Activated B cell treated with CpG ODN at 0.5 μM for 24 hours (primary cell): Measurements from ENCODE around the gene NGLY1. TPM values are rescaled to one million over a fixed set of nuclear protein-coding genes. Genes with fewer than 3 reads are reported as not detected.

Experiments used
- ATAC-seq: fragments of 200-7000 bp; cut with Tn5 transposase; one replicate; pipeline ENCODE4 v1.10.0; 2021; ENCODE audit warnings: low read depth, mild to moderate bottlenecking, moderate library complexity
- CTCF ChIA-PET: fragments of 350-600 bp; sonication (Branson Sonifier 250); formaldehyde crosslinking; loops from one replicate; lab custom pipeline; 2021; ENCODE audit warnings: antibody characterized with exemption; lab: Charles Lee
- POLR2A ChIA-PET: fragments of 350-600 bp; sonication (Branson Sonifier 250); formaldehyde crosslinking; loops from one replicate; lab custom pipeline; 2021; ENCODE audit warnings: antibody characterized with exemption; lab: Charles Lee
- DNase-seq: peaks from one replicate; pipeline ENCODE4 v3.0.0; 2022
- H3K27ac Mint-ChIP-seq: one replicate; pipeline ENCODE4 v1.8.0; 2020; ENCODE audit warnings: mixed read lengths
- H3K27me3 Mint-ChIP-seq: one replicate; pipeline ENCODE4 v1.8.0; 2021; ENCODE audit warnings: mixed read lengths
- H3K36me3 Mint-ChIP-seq: one replicate; pipeline ENCODE4 v1.8.0; 2021; ENCODE audit warnings: low read depth, mixed read lengths
- H3K4me1 Mint-ChIP-seq: one replicate; pipeline ENCODE4 v1.8.0; 2021; ENCODE audit warnings: mixed read lengths
- H3K4me3 Mint-ChIP-seq: one replicate; pipeline ENCODE4 v1.8.0; 2020; ENCODE audit warnings: mild to moderate bottlenecking, mixed read lengths
- H3K9me3 Mint-ChIP-seq: one replicate; pipeline ENCODE4 v1.8.0; 2020; ENCODE audit warnings: mixed read lengths
- intact Hi-C: fragments of 100-400 bp; cut with micrococcal nuclease; formaldehyde crosslinking; loops from one replicate; pipeline ENCODE4 v1.15.1; 2024
- total RNA-seq: library from RNA; stranded (reverse); gene quantifications from 2 replicates; pipeline ENCODE4 v1.2.3, GENCODE V29; 2022
- TF ChIP-seq, protein P1 (sequence below): fragments of 200-600 bp; IDR thresholded peaks from one replicate; pipeline ENCODE4 v1.8.0; 2022; ENCODE audit warnings: antibody characterized with exemption, mild to moderate bottlenecking

The NGLY1 gene
- total RNA-seq, 1 donor from 2014 or later = 127 TPM

DNA sequence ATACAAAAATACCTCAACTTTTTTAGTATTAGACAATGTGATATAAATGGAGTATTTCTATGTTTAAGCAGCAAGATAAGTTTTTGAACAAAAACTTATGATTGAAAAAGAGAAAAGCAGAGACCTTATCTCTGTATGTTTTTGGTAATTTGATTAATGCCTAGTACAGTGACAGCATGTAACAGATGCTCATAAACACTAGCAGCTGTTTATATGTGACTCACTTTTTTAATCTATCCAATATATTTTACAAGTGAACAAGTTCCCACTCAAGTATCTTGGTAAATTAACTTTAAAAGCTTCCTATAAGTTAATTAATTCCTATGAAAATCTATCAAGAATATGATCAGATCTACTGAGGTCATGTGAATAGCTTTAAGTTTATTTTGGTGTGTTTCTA is 55.1 kb downstream of the NGLY1 start:
- Mint-ChIP-seq H3K4me3 (no peak overlapping the region), H3K27ac (no peak overlapping the region), H3K4me1 (peaks cover 3% of the 10 kb centered on the region), H3K27me3 (no peaks in the 10 kb centered on the region), H3K9me3 (no peaks in the 10 kb centered on the region), H3K36me3 (peaks cover 77% of the 10 kb centered on the region)
- intact Hi-C loops = no loop called here
- CTCF ChIA-PET = no interaction called here
- POLR2A ChIA-PET = no interaction called here
- DNase-seq = no peak
- TF ChIP-seq, protein P1, sequence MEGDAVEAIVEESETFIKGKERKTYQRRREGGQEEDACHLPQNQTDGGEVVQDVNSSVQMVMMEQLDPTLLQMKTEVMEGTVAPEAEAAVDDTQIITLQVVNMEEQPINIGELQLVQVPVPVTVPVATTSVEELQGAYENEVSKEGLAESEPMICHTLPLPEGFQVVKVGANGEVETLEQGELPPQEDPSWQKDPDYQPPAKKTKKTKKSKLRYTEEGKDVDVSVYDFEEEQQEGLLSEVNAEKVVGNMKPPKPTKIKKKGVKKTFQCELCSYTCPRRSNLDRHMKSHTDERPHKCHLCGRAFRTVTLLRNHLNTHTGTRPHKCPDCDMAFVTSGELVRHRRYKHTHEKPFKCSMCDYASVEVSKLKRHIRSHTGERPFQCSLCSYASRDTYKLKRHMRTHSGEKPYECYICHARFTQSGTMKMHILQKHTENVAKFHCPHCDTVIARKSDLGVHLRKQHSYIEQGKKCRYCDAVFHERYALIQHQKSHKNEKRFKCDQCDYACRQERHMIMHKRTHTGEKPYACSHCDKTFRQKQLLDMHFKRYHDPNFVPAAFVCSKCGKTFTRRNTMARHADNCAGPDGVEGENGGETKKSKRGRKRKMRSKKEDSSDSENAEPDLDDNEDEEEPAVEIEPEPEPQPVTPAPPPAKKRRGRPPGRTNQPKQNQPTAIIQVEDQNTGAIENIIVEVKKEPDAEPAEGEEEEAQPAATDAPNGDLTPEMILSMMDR = no peak
- ATAC-seq = no peak

DNA sequence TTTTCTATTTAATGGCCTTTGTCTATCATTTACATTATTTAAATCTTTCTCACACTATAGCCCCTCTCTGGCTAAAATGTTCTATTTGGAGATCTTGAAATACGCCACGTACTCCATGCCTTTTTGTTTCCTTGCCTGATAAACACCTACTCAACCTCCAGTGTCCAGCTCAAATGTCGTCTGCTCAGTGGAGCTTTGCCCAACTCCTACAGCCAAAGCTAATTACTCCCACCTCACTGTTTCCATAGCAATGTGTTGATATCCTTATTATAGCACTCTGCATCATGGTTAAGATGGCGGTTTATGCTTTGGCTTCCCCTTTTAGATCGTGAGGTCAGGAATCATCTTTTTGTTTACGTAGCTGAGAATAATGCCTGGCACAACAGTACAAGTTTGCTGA is 55.9 kb downstream of the NGLY1 start:
- Mint-ChIP-seq H3K27me3 (no peaks in the 10 kb centered on the region), H3K27ac (no peak overlapping the region), H3K9me3 (no peaks in the 10 kb centered on the region), H3K4me3 (no peak overlapping the region), H3K4me1 (no peaks in the 10 kb centered on the region), H3K36me3 (peaks cover 76% of the 10 kb centered on the region)
- TF ChIP-seq, protein P1 = no peak
- no peak for DNase-seq
- CTCF ChIA-PET = interaction anchor here (1.0 to 1.3 kb wide), 2 partner anchors 61 to 130 kb away, joined by 3 to 4 read pairs; no protein-coding TSS in a partner anchor
- no peak for ATAC-seq
- intact Hi-C loops = no loop called here
- POLR2A ChIA-PET = no interaction called here

DNA sequence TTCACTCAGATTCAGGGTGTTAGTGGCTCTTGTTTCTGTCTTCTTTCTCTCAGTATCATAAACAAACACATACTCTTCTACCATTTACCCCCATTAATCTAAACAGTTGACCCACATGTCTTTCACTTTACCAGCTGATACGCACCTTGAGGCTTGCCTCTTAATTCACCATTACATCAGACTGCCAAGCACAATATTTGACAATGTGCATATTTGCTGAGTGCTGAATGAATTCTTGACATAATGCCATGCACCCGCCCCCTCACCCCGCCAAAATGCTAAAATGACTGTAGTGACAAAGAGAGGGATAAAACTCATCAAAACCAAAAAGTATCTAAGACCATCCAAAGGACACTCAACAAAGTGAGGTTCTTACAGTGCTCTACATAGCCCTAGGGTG is 57.4 kb downstream of the NGLY1 start:
- CTCF ChIA-PET = no interaction called here
- POLR2A ChIA-PET = interaction anchor here (0.7 kb wide), 1 partner anchor 11 kb away, joined by 3 read pairs; no protein-coding TSS in a partner anchor
- TF ChIP-seq, protein P1 = no peak
- intact Hi-C loops = no loop called here
- no peak for ATAC-seq
- DNase-seq = no peak
- Mint-ChIP-seq H3K4me3 (no peak overlapping the region), H3K27me3 (no peaks in the 10 kb centered on the region), H3K4me1 (no peaks in the 10 kb centered on the region), H3K27ac (no peak overlapping the region), H3K9me3 (no peaks in the 10 kb centered on the region), H3K36me3 (peaks cover 66% of the 10 kb centered on the region)

DNA sequence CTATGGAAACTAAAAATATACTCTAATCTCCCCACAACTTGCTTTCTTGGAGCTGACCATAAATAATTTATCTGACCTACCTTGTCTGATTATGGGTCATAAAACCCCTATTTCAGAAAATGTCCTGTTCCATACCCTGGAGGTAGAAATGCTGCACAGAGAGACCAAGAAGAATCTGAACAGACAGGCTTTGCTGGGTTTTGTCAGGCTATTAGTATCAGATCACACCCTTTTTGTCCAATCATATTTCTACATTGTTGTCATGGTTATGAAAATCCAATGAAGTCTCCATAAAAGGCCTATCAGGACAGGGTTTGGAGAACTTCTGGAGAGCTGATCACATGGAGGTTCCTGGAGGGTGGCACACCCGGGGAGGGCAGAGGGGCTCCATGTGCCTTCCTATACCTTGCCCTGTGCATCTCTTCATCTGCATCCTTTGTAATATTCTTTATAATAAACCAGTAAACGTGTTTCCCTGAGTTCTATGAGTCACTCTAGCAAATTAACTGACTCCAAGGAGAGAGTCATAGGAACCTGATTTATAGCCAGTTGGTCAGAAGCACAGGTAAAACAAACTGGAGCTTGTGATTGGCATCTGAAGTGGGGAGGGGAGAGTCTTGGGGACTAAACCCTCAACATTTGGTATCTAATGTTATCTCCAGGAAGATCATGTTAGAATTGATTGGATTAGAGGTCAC is 58.1 kb downstream of the NGLY1 start:
- intact Hi-C loops = loop anchor here (5.0 kb wide), 1 partner anchor 63 kb away; the partner anchor contains the start of gene TOP2B
- POLR2A ChIA-PET = no interaction called here
- TF ChIP-seq, protein P1 = no peak
- Mint-ChIP-seq H3K36me3 (peaks cover 63% of the 10 kb centered on the region), H3K9me3 (no peaks in the 10 kb centered on the region), H3K27me3 (no peaks in the 10 kb centered on the region), H3K4me3 (no peak overlapping the region), H3K4me1 (no peaks in the 10 kb centered on the region), H3K27ac (no peak overlapping the region)
- DNase-seq (no peak), ATAC-seq (no peak)
- CTCF ChIA-PET = no interaction called here

DNA sequence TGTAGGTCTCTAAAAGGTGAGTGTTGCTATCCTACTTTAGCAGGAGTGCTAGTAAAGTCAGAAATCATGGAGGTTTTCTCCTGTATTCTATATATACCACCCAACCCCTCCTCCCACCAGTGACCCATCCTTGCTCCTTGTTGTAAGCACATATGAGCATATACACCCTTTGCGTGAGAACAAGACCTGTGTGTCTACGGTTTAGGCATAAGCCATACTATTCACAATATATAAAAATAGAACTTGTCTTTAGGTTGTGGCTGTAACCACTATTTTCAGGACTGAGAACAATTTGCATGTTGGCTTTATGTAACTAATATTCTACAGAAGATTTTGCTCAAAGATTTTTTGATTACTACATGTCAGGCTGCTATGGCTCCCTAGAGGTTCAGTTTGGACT is 59.4 kb downstream of the NGLY1 start:
- CTCF ChIA-PET = no interaction called here
- Mint-ChIP-seq H3K36me3 (peaks cover 59% of the 10 kb centered on the region), H3K4me1 (no peaks in the 10 kb centered on the region)

More for the DNA sequence above, 59.4 kb downstream of the NGLY1 start:
- H3K27ac Mint-ChIP-seq = no peak overlapping the region
- POLR2A ChIA-PET = interaction anchor here (0.5 kb wide), 1 partner anchor 17 kb away, joined by 4 read pairs; no protein-coding TSS in a partner anchor
- H3K27me3 Mint-ChIP-seq = no peaks in the 10 kb centered on the region
- intact Hi-C loops = loop anchor here (2.0 to 5.0 kb wide), 2 partner anchors 13 to 62 kb away; partner anchors contain the start of gene TOP2B
- TF ChIP-seq, protein P1 = no peak
- no peak for DNase-seq
- H3K4me3 Mint-ChIP-seq = no peak overlapping the region
- ATAC-seq = no peak
- no peaks in the 10 kb centered on the region for H3K9me3 Mint-ChIP-seq
